ENCODE results near the gene ACBD6.

DNA sequence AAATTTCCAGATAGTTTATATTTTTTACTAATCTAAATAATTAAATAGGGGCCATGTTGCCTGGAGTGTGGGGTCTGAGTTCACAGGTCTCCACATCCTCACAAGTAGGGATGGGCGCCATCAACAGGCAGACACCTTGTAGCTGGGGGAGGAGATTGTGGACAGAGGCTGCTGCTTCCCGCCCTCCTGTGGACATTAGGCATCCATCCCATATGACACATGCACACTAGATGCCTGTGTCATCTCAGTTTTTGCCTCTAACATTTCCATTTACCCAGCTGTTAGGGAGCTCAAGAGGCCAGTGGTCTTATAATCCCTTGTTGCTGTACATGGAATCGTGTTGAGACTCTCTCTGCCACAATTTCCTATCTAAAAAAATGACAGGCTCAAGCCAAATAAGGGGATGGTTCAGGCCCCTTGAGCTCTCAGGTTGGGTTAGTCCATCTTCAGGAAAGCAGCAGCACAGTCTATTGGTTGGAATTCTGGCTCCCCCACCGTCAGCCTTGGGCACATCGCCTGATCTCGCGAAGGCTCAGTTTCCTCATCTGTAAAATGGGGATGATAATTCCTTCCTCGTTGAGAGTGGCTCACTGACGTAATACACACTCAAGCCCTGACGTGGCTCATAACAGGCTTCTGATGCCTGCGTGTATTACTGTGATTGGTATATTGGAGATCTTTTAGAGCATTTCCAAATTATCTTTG is 258.7 kb downstream of the ACBD6 start:
- TF ChIP-seq POLR2A (IDR thresholded peaks at IDR 0.05; ENCODE audit: low read length): no peak
- TF ChIP-seq GATA1 (IDR thresholded peaks at IDR 0.05; ENCODE audit: low read depth, low read length): no peak

Measured in erythroblast (primary cell).